Fibroblast of mammary gland (primary cell): ENCODE data around the gene KRT16.

Experiments
- DNase-seq: peaks from one replicate; pipeline ENCODE4 v3.0.0-alpha.2; 2010; ENCODE audit warnings: low read depth
- H3K4me3 ChIP-seq: 2 replicates; pipeline ENCODE4 v1.5.1; 2011; ENCODE audit warnings: low read depth, mild to moderate bottlenecking, low read length, moderate library complexity; ENCODE audit not compliant: control insufficient read depth
- CTCF ChIP-seq: conservative IDR thresholded peaks from 2 replicates; pipeline ENCODE4 v1.5.1; 2011; ENCODE audit warnings: low read depth, low read length, inconsistent platforms; ENCODE audit not compliant: control insufficient read depth, insufficient read depth

The KRT16 gene

GRCh38 chr17:41656249-41657023, 43.9 kb upstream of the KRT16 start:
- no peak for TF ChIP-seq CTCF
- no peak overlapping the region for H3K4me3 ChIP-seq
- no peak for DNase-seq

GRCh38 chr17:41655611-41656111, 43.1 kb upstream of the KRT16 start:
- H3K4me3 ChIP-seq, result no peak overlapping the region
- DNase-seq, result no peak
- TF ChIP-seq CTCF, result no peak

- no peak overlapping the region for H3K4me3 ChIP-seq
- TF ChIP-seq CTCF, result no peak
- no peak for DNase-seq
Observed at GRCh38 chr17:41654678-41655607, 42.4 kb upstream of the KRT16 start.

- no peak overlapping the region for H3K4me3 ChIP-seq
- no peak for TF ChIP-seq CTCF
- DNase-seq, result no peak
Observed at GRCh38 chr17:41653892-41654677, 41.5 kb upstream of the KRT16 start.

GRCh38 chr17:41653421-41653820, 40.9 kb upstream of the KRT16 start:
- no peak for DNase-seq
- no peak for TF ChIP-seq CTCF

GRCh38 chr17:41652461-41652970, 39.9 kb upstream of the KRT16 start:
- no peak for DNase-seq
- TF ChIP-seq CTCF, result no peak
- no peak overlapping the region for H3K4me3 ChIP-seq

More at GRCh38 chr17:41653421-41653820, 40.9 kb upstream of the KRT16 start:
- no peak overlapping the region for H3K4me3 ChIP-seq
